HG03432 (cell line): Measurements from ENCODE around the gene PTPRD.

ENCODE experiments used
- ATAC-seq: cut with Tn5 transposase; IDR thresholded peaks from one replicate; pipeline ENCODE4 v1.9.1; 2021; ENCODE audit warnings: mild to moderate bottlenecking, moderate library complexity; ENCODE audit not compliant: unreplicated experiment

Gene PTPRD

DNA sequence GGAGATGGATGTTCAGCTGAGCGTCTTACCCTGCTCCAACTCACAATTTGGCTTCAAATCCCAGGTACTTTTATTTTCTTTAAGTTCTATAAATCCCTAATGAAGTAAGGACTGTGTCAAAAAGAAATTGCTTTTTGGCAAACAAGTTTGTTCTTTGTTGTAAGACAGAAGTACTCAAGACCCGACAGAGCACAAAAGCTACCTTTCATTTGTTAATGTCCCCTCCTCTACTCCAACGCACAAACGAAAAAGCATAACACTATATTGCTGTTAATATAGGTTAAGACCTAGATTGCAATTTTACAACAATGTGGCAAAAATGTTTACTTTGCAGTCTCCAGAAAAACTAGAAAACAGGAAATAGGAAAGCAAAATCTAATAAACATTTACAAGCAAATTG, 2217.8 kb downstream of the PTPRD start:
- ATAC-seq: no peak

GRCh38 chr9:8394341-8394740, 2218.5 kb downstream of the PTPRD start:
- no peak for ATAC-seq

DNA sequence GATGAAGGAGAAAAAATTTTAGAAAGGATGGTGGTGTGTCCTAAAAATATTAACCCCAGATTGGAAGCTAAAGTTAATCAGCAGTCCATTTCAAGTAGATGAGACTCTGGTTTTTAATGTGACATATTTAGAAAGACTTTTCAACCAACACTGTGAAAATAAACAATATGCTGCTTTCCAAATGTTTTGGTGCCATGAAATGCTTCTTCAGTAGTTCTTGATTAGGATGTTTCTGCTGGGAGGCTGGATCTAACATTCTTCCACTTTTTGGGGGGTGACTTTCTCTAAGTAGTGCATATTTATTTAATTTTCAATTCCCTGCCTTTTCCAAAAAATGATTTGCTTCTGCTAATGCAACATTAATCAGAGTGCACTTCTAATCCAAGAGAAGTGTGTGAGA, 2219.9 kb downstream of the PTPRD start:
- no peak for ATAC-seq

DNA sequence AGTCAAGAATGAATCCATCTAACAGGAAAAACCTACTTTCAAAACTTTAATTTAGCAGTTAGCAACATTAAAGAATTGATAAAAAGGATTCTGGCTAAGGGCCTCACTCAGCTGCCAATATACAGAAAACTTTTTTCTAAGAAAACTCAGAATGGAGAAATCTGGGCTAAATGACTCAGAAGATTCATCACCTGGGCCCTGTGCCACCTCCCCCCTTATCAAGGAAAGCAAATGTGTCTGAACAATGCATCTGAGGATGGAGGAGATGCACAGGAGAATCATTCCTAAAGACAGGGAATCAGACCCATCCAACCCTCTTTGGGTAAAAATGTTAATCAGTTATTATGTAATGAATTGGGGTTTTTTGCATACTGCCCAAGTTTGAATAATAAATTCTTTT, 2221.2 kb downstream of the PTPRD start:
- ATAC-seq: no peak

DNA sequence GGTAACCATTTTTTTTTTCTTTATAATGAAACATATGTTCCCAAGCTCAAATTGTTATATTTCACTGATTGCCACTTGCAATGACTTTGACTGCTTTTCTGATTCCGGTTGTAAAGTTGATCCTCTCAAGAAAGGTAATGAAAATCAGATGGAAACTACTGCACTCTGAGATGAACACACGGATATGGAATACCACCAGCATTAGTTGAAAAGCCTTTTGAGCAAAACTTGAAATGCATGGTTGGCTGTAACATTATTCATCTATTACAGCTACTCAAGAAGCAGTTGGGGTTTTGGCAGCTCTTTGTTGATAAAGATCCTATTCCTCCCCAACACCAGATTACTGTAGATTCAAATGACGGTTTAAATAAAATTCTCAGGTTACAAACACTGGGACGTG, 2221.7 kb downstream of the PTPRD start:
- no peak for ATAC-seq

GRCh38 chr9:8390571-8390970, 2222.2 kb downstream of the PTPRD start:
- ATAC-seq: no peak

DNA sequence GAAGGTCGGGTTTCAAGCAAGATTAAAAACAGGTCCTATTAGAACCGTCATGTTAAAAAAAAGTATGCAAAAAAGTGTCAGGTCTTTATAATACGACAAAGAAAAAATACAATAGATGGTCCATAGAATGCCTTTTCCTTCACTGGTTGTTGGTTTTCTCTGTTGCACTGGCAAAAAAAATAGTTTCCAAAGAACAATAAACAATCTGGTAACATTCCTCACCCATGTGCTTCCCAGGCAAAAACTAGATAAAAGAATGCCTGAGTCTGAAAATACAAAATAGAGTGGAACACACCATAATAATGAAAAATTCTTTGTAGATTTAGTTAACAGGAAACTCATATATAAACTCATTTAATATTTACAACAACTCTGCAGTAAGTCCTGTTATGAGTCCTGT, 2223.3 kb downstream of the PTPRD start:
- no peak for ATAC-seq

DNA sequence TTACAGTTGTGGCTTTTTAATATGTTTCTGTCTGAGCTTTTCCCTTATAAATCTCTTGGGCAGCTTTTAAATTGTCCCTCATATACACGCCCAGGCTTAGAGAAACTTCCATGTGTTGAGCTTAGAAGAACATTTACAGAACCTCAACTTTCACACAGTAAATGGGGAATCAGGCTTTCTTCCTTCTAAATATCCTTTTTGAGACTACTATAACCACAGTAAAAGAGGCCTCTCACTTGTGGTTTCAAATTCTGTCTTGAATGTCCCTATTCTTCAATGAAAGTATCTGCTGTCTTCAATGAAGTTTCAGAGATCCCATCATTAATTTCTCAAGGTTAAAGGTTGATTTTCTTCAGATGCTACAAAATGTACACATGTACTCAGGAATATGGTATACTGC, 2224.7 kb downstream of the PTPRD start:
- ATAC-seq: no peak

GRCh38 chr9:8384091-8384490, 2228.7 kb downstream of the PTPRD start:
- ATAC-seq: no peak

DNA sequence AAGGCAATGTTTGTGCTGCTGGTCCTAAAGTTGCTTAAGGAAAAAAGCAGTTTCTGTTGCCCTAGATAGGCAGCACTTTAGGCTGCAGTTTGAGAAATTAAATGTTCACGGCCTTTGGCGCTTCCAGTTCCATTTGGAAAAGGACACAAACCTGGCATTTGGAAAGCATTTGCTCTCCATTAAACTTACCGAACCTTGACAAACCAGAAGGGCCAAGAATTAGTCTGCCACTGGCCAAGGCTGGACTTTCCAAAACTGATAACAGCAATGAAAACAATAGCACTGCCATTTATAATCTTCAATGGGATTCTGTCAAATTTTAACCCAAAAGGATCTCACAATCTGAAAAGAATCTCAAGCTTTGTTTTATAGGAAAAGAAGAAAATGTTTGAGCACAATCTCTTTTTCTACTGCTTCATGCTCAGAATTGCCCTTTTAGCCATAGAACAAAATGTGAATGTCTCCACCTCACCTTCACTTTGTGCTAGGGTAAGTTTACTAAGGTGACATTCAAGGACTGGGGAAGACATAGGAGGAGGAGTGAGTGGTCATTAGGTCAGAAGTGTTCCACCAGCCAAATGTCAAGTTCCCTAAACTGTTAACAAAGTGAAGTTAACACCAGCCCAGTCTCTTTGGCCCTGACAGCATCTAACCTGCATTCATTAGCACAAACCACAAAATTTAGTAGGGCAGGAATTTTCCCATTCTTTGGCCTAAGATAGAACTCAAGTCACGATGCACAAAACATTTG, 2229.8 kb downstream of the PTPRD start:
- no peak for ATAC-seq

- no peak for ATAC-seq
Observed at GRCh38 chr9:8382266-8382665, 2230.5 kb downstream of the PTPRD start.

- no peak for ATAC-seq
Observed at GRCh38 chr9:8381601-8382000, 2231.2 kb downstream of the PTPRD start.

DNA sequence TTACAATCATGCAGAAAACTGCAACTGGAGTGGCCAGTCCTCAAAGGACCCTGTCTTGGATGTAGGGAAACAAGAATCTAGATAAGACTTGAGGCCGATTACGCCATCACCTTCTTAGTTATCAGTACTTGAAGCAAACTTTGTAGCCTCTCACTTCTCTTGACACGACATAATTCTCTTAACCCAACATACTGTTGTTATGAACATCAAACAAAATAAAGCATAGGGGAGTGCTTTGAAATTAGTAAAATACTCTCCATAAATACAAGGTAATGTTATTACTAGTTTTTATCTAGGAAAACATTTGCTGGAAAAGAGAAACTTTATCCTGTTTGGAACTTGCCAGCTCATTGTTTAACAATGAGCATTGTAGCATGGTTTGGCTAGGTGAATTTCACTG, 2238.3 kb downstream of the PTPRD start:
- ATAC-seq: no peak

- ATAC-seq: no peak
Observed at GRCh38 chr9:8371686-8372085, 2241.1 kb downstream of the PTPRD start.

DNA sequence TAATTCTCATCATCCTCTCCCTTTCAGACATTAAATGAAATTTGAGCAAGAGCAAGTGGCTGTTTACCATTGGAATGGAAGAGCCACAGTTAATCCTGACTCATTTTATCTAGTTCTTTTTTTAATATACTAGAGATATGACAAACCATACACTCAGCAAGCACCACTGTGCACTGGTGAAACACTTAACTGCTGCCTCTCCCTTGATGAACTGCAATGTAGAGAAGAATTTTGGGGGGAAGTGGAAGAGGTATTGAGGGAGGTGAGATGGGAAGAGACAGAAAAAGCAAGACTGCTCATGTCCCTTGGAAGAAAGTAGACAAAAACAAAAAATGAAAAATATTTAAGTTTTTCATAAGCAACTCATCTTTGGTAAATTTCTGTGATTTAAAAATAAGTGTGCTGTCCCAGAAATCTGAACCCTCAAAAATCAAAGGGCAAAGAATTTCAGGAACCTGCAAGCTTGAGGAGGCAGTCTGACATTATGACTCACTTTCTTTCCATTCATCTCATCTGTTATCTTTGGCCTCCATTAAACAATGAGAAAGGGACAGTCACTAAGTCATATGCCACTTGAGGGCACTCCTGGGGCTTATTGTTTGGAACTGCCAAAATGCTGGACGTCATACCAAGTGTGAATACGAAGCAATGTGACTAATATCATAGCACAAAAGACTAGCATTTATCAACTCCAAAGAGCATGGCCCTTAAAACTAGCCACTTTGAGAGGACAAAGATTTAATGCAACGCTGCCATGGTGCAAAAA, 2246.5 kb downstream of the PTPRD start:
- ATAC-seq: no peak

DNA sequence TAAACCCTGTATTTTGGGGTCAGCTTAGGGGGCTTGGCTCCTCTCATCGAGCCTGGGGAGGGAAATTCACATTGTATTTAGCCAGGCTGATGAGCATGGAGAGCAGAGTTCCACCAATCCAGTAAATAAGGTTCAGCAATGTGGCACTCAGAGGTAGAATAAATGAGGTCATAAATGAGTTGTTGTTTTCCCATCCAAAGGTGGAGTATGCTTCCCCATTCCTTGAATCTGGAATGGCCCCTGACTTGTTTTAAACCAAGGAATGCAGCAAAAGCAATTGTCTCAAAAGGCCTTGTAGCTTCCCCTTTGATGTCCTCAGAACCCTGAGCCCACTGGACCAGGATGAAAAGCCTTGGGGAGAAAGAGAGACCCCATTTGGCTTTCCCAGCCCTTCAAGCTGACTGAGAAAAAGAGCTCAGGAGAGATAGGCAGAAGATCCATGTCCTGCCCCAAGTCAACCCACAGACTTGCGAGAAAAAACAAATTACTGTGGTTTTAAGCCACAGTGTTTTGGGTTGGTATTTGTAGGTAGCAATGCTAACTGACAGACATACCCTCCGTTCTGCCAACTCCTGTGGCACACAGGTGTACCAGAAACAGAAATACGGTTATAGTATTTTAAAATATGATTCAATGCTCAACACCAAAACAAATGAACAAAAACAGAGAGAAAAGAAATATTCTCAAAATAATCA, 2247.2 kb downstream of the PTPRD start:
- no peak for ATAC-seq

GRCh38 chr9:8365029-8365428, 2247.8 kb downstream of the PTPRD start:
- peak; percentile 66 for ATAC-seq

DNA sequence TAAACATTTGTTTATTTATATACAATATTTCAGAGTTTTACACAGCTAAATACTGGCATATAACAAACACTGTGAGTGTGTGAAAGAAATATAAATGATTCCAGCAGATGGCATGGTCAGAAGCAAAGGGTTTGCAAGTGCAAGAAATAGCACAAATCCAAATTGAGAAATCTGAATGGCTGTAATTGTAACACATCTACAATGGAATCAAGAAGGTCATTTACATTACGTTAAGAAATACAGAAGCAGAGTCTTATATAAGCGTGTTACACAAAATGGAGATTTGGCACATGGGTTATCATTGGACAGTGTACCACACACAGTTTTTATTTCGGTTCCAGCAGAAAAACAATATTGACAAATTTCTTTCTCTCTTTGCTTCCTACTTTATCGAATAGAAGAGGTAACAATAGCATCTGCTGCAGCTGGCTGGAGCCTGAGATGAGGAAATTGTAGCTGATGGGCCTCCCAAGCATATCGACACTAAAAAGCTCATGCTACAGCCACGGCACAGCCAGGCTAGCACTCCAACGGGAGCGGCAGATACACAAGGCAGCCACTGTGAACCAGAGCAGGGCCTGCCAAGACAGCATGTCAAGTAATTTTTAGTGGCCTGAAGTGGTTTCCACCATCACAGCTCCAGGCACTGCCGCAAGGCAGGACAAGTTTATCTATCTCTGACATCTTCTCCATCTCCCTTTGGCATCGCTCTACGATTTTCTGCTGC, 2248.6 kb downstream of the PTPRD start:
- no peak for ATAC-seq

DNA sequence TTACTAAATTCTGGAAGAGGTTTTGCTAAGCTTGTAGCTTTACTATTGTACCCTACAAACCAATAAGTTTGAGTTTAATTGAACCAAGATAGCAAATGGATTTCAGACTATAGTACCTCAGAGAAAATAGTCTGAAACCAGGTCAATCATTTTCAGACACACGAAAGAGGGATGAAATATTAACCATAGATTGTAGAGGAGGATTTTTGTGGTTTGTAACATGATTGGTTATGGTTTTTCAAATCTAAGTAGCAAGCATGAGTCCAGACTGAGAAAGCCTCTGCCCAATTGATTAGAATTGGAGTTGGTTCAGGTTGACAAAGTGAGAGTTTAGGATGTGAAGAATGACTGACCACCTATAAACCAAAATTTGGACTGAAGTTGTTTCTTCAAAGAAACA, 2250.6 kb downstream of the PTPRD start:
- peak; percentile 55 for ATAC-seq

DNA sequence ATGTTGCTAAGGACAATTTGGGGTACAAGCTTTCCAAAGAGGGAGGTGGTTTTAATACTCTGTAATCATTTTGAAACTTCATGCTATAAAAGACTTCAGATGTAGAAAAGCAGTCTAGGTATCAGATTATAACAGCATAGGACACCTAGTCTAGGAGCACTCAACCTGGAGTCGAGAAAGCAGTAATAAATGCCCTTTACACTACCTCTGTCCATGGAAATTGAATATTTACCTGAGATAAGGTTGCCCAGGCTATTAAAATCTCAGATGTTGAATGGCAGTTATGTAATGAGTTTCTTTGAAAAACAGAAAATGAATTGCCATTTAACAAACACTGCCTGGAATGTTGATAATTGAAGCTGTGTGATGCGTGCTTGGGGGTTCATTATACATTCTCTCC, 2251.4 kb downstream of the PTPRD start:
- ATAC-seq: no peak

DNA sequence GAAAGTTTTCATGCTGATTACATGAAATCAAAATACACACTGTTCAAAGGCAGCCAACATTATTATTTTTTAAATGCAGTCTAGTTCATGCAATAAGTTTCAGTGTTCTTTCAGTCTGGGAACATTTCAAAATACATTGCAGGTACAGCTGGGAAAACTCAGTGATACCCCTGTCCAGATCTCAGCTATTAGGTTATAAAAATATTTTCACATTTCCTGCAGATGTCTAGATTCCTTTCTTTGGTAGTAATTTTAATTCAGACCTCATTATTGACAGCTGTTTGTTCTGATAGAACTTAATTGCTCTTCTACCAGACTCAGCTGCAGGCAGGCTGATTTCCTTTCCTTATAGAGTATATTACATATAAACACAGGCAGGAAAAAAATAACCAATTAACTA, 2256.4 kb downstream of the PTPRD start:
- no peak for ATAC-seq
